ENCODE results near the gene COL4A2. TPM values are rescaled to one million over a fixed set of nuclear protein-coding genes. Genes with fewer than 3 reads are reported as not detected.

The COL4A2 gene
- total RNA-seq, 1 donor from 2014 or later, result 159 TPM

DNA sequence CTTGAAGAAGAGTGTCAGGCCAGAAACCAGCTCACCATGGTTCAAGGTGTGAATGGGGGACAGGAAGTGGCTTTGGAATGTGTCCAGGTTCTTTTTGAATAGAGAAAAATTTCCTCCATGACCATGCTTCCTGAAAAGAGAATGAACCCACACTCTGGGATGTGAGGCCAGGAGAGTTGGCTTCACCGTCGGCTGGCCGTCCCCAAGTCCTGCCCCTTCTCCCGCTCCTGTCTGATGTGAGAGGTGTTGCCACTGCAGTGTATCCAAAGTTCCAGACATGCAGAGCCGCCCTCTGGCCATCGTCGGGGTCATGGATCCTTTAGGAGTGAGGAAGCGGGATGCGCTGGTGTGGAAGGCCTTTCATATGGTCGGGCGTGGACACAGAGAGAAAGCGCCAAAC lies 101.2 kb downstream of the COL4A2 start:
- no peaks in the 10 kb centered on the region for H3K27me3 Mint-ChIP-seq (ENCODE audit: low read depth)
- DNase-seq (ENCODE audit: low read depth, low spot score), result no peak
- H3K4me3 Mint-ChIP-seq, result no peak overlapping the region
- peaks cover 12% of the 10 kb centered on the region for H3K4me1 Mint-ChIP-seq
- no peaks in the 10 kb centered on the region for H3K9me3 Mint-ChIP-seq
- TF ChIP-seq, protein P1, sequence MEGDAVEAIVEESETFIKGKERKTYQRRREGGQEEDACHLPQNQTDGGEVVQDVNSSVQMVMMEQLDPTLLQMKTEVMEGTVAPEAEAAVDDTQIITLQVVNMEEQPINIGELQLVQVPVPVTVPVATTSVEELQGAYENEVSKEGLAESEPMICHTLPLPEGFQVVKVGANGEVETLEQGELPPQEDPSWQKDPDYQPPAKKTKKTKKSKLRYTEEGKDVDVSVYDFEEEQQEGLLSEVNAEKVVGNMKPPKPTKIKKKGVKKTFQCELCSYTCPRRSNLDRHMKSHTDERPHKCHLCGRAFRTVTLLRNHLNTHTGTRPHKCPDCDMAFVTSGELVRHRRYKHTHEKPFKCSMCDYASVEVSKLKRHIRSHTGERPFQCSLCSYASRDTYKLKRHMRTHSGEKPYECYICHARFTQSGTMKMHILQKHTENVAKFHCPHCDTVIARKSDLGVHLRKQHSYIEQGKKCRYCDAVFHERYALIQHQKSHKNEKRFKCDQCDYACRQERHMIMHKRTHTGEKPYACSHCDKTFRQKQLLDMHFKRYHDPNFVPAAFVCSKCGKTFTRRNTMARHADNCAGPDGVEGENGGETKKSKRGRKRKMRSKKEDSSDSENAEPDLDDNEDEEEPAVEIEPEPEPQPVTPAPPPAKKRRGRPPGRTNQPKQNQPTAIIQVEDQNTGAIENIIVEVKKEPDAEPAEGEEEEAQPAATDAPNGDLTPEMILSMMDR (conservative IDR thresholded peaks at IDR 0.05), result no peak
- H3K27ac Mint-ChIP-seq (ENCODE audit: unreplicated experiment), result no peak overlapping the region
- peaks cover 16% of the 10 kb centered on the region for H3K36me3 Mint-ChIP-seq (ENCODE audit: low read depth)

DNA sequence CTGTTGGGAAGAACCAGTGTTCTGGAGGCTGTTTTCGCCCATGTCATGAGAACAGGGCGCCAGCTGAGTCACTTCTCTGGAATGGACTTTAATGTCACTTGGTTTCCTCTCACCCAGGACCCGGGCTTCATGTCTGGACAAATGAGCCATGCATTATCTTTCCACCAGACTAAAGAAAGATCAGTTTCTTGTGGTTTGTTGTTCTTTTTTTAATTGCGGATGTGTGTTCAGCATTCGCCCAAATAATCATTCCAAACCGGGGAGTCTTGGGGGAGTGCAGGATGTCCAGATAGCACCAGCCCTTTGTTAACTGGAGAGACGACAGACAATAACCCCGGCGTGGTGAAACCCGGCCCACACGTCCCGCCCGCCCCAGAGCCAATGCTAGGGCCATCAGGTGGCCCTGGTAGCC lies 102.5 kb downstream of the COL4A2 start:
- DNase-seq (ENCODE audit: low read depth, low spot score), result no peak
- peaks cover 15% of the 10 kb centered on the region for H3K36me3 Mint-ChIP-seq (ENCODE audit: low read depth)
- H3K27me3 Mint-ChIP-seq (ENCODE audit: low read depth), result no peaks in the 10 kb centered on the region
- TF ChIP-seq, protein P1 (conservative IDR thresholded peaks at IDR 0.05), result no peak
- H3K4me1 Mint-ChIP-seq, result peaks cover 12% of the 10 kb centered on the region
- H3K27ac Mint-ChIP-seq (ENCODE audit: unreplicated experiment), result no peak overlapping the region
- H3K4me3 Mint-ChIP-seq, result no peak overlapping the region
- no peaks in the 10 kb centered on the region for H3K9me3 Mint-ChIP-seq

DNA sequence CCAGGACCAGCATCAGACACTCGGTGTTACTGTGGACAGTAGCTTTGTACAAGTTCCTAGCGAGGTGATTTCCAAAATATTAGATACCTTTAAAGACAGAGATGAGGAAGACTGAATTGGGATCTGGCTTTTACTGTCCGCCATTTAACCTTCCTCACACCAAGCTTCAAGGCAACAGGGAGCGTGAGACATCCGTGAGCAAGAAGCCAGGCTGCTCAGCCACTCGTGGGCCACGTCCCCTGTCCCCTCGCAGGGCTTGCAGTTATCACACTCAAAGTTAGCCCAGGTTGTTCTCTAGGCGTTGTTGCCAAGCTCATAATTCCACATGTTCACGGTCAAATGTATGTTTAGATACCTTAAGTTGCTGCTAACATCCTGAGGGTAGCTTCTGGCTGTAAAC lies 102.9 kb downstream of the COL4A2 start:
- Mint-ChIP-seq H3K4me3 (no peak overlapping the region), H3K27ac (ENCODE audit: unreplicated experiment) (no peak overlapping the region), H3K4me1 (peaks cover 12% of the 10 kb centered on the region), H3K9me3 (no peaks in the 10 kb centered on the region), H3K27me3 (ENCODE audit: low read depth) (no peaks in the 10 kb centered on the region), H3K36me3 (ENCODE audit: low read depth) (peaks cover 15% of the 10 kb centered on the region)
- DNase-seq (ENCODE audit: low read depth, low spot score), result no peak
- TF ChIP-seq, protein P1 (conservative IDR thresholded peaks at IDR 0.05), result no peak

DNA sequence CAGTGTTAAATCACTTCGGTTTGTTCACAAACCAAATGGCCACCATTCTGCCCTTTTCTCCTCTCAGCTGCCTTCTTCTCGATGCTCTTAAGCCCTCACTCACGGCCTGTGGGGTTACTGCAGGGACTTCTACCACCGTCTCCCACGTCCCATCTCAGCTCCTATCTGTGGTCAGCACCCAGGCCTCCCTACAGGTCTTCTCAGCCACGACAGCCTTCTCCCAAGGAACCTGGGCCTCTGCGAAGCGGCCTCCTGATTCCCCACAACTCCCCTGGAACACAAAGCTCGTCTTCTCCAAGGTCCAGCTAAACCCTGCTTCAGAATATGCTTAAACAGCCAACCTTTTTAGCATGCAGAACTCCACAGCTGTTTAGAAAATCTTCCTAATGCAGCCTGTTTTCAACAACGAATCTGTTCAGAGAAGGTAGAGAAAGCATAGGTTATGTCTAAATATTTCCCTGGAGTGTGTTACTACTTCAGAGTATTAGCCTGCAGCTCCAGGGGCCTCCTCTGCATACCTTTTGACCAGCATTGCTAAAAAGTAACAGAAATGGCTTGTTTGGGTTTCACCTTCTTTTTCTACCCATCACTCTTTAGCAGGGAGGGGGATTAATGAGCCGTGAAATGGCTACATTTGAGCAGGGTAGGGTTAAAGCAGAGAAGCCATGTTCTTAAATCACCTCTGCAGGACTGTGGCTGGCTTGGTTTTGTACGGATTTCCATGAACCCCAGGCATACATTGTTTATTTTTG lies 104.0 kb downstream of the COL4A2 start:
- H3K9me3 Mint-ChIP-seq, result no peaks in the 10 kb centered on the region
- no peak overlapping the region for H3K27ac Mint-ChIP-seq (ENCODE audit: unreplicated experiment)
- peaks cover 15% of the 10 kb centered on the region for H3K36me3 Mint-ChIP-seq (ENCODE audit: low read depth)
- H3K4me3 Mint-ChIP-seq, result no peak overlapping the region
- peaks cover 12% of the 10 kb centered on the region for H3K4me1 Mint-ChIP-seq
- TF ChIP-seq, protein P1 (conservative IDR thresholded peaks at IDR 0.05), result no peak
- no peaks in the 10 kb centered on the region for H3K27me3 Mint-ChIP-seq (ENCODE audit: low read depth)
- DNase-seq (ENCODE audit: low read depth, low spot score), result no peak

DNA sequence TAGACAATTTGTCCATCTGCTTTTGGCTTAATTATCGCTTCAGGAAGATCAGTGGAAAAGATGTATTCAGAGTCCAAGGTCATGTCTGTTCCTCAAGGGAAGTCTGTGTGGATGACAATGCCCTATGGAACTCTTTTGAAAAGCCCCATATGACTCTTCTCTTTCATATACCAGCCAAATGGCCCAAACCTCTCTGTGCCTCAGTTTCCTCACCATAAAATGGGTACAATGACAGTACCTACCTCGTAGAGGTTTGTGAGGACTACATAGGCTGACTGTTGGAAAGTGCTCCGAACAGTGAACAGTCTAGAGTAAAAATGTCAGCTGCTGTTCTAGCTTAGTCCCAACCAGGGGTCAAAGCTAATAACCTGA lies 104.6 kb downstream of the COL4A2 start:
- Mint-ChIP-seq H3K27ac (ENCODE audit: unreplicated experiment) (no peak overlapping the region), H3K36me3 (ENCODE audit: low read depth) (peaks cover 15% of the 10 kb centered on the region), H3K27me3 (ENCODE audit: low read depth) (no peaks in the 10 kb centered on the region), H3K4me3 (no peak overlapping the region), H3K4me1 (peaks cover 12% of the 10 kb centered on the region), H3K9me3 (no peaks in the 10 kb centered on the region)
- TF ChIP-seq, protein P1 (conservative IDR thresholded peaks at IDR 0.05), result no peak
- no peak for DNase-seq (ENCODE audit: low read depth, low spot score)

All from neural crest cell (in vitro differentiated cells).